Caco-2 (cell line): ENCODE measurements around the gene PRDM5. TPM values are rescaled to one million over a fixed set of nuclear protein-coding genes. Genes with fewer than 3 reads are reported as not detected.

Experiments used
- Bru-seq: library from RNA; stranded (reverse); fragments of 400-500 nt; gene quantifications from one replicate; lab custom pipeline; 2021; lab: Mats Ljungman, UMichigan
- BruChase-seq, 2 experiments: library from RNA; stranded (reverse); fragments of 400-500 nt; gene quantifications; one replicate each; lab custom pipeline; 2021; lab: Mats Ljungman, UMichigan
- BruUV-seq: library from RNA; stranded (reverse); fragments of 400-500 nt; replicated peaks from 2 replicates; lab custom pipeline; 2021; lab: Mats Ljungman, UMichigan
- CTCF ChIA-PET: fragments of 300-600 bp; sonication (Branson Sonifier 250); formaldehyde crosslinking; loops from one replicate; lab custom pipeline; 2022; ENCODE audit warnings: antibody characterized with exemption; lab: Charles Lee
- POLR2A ChIA-PET: fragments of 300-600 bp; sonication (Branson Sonifier 250); formaldehyde crosslinking; loops from one replicate; lab custom pipeline; 2022; ENCODE audit warnings: antibody characterized with exemption; lab: Charles Lee
- DNase-seq, 2 experiments: peaks; one replicate each; pipeline versions ENCODE4 v3.0.0 to v3.0.0-alpha.2; 2020 to 2022
- H3K27me3 ChIP-seq: replicated peaks from 2 replicates; pipeline ENCODE4 v1.6.0; 2011; ENCODE audit warnings: low read length; ENCODE audit not compliant: control insufficient read depth, insufficient read depth
- H3K36me3 ChIP-seq: 2 replicates; pipeline ENCODE4 v1.5.1; 2011; ENCODE audit warnings: low read length; ENCODE audit not compliant: control insufficient read depth, insufficient read depth
- H3K4me1 ChIP-seq: fragments of 250-450 bp; sonication (Bioruptor Pico); 2 replicates; pipeline ENCODE4 v1.5.1; 2020; ENCODE audit warnings: mild to moderate bottlenecking
- H3K4me3 ChIP-seq: 2 replicates; pipeline ENCODE4 v1.5.1; 2011; ENCODE audit warnings: low read depth, mild to moderate bottlenecking, control low read depth, low read length
- H3K9me3 ChIP-seq: fragments of 250-450 bp; sonication (Bioruptor Pico); 2 replicates; pipeline ENCODE4 v1.5.1; 2020; ENCODE audit warnings: mild to moderate bottlenecking, moderate library complexity
- H3K27ac Mint-ChIP-seq: one replicate; pipeline ENCODE4 v1.8.0; 2022; ENCODE audit warnings: mixed read lengths; ENCODE audit not compliant: unreplicated experiment
- H3K27me3 Mint-ChIP-seq: one replicate; pipeline ENCODE4 v1.8.0; 2022; ENCODE audit warnings: mixed read lengths; ENCODE audit not compliant: insufficient read depth, unreplicated experiment
- H3K36me3 Mint-ChIP-seq: one replicate; pipeline ENCODE4 v1.8.0; 2022; ENCODE audit warnings: mild to moderate bottlenecking, mixed read lengths; ENCODE audit not compliant: insufficient read depth, unreplicated experiment
- H3K4me1 Mint-ChIP-seq: one replicate; pipeline ENCODE4 v1.8.0; 2022; ENCODE audit warnings: low read depth, mixed read lengths; ENCODE audit not compliant: unreplicated experiment
- H3K4me3 Mint-ChIP-seq: one replicate; pipeline ENCODE4 v1.8.0; 2022; ENCODE audit warnings: mild to moderate bottlenecking, moderate library complexity, mixed read lengths; ENCODE audit not compliant: unreplicated experiment
- H3K9me3 Mint-ChIP-seq: one replicate; pipeline ENCODE4 v1.8.0; 2022; ENCODE audit warnings: mixed read lengths; ENCODE audit not compliant: unreplicated experiment
- CTCF ChIP-seq, 2 experiments: fragments of 200-600 bp in 1 of 2; IDR thresholded peaks; 1 replicate in 1 of 2; 2 replicates in 1 of 2; pipeline versions ENCODE4 v1.5.1 to v1.8.0; 2011 to 2022; ENCODE audit warnings: antibody characterized with exemption in 1 of 2, control low read depth in 1 of 2, inconsistent platforms in 1 of 2, low read depth in 1 of 2, low read length in 1 of 2, mild to moderate bottlenecking in 1 of 2, moderate library complexity in 1 of 2; ENCODE audit not compliant: insufficient read depth in 1 of 2, severe bottlenecking in 1 of 2, unreplicated experiment in 1 of 2
- intact Hi-C: fragments of 100-400 bp; cut with micrococcal nuclease; formaldehyde crosslinking; loops from one replicate; pipeline ENCODE4 v1.10.0; 2022; ENCODE audit not compliant: unreplicated experiment
- long read RNA-seq: library from polyadenylated mRNA; stranded (forward); transcript quantifications from one replicate; pipeline ENCODE4 v2.0.0, GENCODE V29; 2022
- total RNA-seq: library from RNA; stranded (reverse); gene quantifications from 2 replicates; pipeline ENCODE4 v1.2.3, GENCODE V29; 2022

The PRDM5 gene
- total RNA-seq = 13.0 and 14.3 TPM in 2 replicates
- Bru-seq, nascent RNA = percentile 65 among the genes with signal in this experiment
- BruChase-seq, experiment 1, labeled RNA remaining after a 2-hour chase = percentile 61 among the genes with signal in this experiment
- BruChase-seq, experiment 2, labeled RNA remaining after a 6-hour chase = percentile 55 among the genes with signal in this experiment
- long read RNA-seq, partial matches to known transcripts = 4 of 12 reads
- long read RNA-seq, other reads (novel, unspliced or antisense) = 4 of 12 reads

DNA sequence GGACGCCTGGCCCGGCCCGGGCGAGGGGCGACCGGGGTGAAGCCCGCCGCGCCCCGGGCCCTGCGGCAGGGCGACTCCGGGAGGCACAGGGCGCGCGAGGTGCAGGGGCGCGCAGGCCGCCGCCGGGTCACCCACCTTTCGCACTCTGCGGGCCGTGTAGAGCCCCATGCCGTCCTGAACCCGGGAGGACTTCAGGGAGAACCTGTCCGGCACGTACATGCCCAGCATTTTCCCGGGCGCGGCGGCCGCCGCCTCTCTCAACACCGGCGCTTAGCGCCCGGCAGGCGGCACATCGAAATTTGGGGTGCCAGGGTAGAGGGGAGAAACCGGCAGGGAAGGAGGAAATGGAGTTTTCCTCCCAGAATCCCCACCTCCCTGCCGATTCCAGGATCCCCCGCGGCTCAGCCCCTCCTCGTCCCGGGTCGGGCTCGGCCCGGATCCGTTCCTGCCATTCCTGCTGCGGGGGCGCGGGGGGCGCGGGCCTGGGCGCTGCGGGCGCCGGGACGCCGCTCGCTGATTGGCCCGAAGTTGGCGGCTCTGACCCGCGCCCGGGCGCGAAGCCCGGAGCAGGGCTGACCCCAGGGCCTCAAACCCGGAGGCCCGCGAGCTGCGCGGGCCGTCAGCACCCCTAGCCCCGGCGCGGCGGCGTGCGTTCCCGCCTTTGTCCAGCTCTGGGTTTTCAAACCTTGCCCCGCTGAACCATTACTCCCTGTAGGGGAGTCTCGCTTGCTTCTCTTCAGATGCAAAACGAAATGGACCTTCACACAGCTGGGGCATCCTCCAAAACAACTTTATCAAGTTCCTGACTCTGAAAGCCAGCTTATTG lies at the start of gene PRDM5:
PRDM5 (minus strand) TSS at position 346 of the 826 bp plus-strand sequence; CDS start at position 228, 118 bp downstream.
- no TSS peak for BruUV-seq
- Mint-ChIP-seq H3K27me3 (no peaks in the 10 kb centered on the region), H3K36me3 (peaks cover 6% of the 10 kb centered on the region), H3K4me1 (no peaks in the 10 kb centered on the region), H3K4me3 (peak within 1 kb of the TSS; percentile 80), H3K27ac (peak within 1 kb of the TSS; percentile 80), H3K9me3 (no peaks in the 10 kb centered on the region)
- Histone ChIP-seq H3K4me3 (peak within 1 kb of the TSS; percentile 81), H3K27me3 (no peaks in the 10 kb centered on the region), H3K36me3 (no peaks in the 10 kb centered on the region), H3K9me3 (no peaks in the 10 kb centered on the region), H3K4me1 (peaks cover 3% of the 10 kb centered on the region; the same call in 1 of the 2 replicates)
- POLR2A ChIA-PET = no interaction called here
- CTCF ChIA-PET = interaction anchor here (0.6 kb wide), 2 partner anchors 34 to 274 kb away, joined by 3 to 4 read pairs; no protein-coding TSS in a partner anchor
- peak in 1 of 2 experiments; percentile 23 for TF ChIP-seq CTCF (IDR thresholded peaks at IDR 0.05; ENCODE audit: insufficient read depth in 1 of 2, low read depth in 1 of 2, low read length in 1 of 2, severe bottlenecking in 1 of 2, unreplicated experiment in 1 of 2)
- intact Hi-C loops = loop anchor here (2.0 to 5.0 kb wide), 3 partner anchors 54 to 148 kb away; no protein-coding TSS in a partner anchor
- peak; percentile 66 to 73 for DNase-seq

DNA sequence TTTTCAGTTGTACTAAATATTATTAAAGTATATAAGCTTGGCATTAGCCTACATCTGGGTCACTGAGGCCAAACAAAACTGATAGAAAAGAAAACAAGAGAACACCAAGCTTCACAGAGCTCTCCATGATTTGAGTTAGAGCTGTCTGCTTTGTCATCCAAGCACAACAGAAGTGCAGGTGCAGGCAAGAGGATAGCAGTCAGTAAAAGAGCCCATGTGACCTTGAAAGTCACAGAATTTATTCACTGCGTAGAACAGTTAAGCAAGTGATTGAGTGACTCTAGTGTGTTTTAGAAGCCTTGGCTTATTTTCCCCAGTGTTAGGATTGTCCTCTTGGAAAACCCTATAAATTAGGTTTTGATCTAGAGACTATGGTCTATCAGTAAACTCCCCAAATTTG lies 49.4 kb upstream of the PRDM5 start:
- CTCF ChIA-PET = interaction anchor here (0.5 kb wide), 1 partner anchor 120 kb away, joined by 4 read pairs; no protein-coding TSS in a partner anchor
- Mint-ChIP-seq H3K36me3 (no peaks in the 10 kb centered on the region), H3K4me1 (no peaks in the 10 kb centered on the region), H3K9me3 (no peaks in the 10 kb centered on the region), H3K27ac (no peak overlapping the region), H3K4me3 (no peak overlapping the region), H3K27me3 (peaks cover 6% of the 10 kb centered on the region)
- no peak for DNase-seq
- no peaks in the 10 kb centered on the region for H3K9me3 ChIP-seq
- no peaks in the 10 kb centered on the region for H3K4me1 ChIP-seq
- no peaks in the 10 kb centered on the region for H3K27me3 ChIP-seq
- no TSS peak for BruUV-seq
- intact Hi-C loops = no loop called here
- POLR2A ChIA-PET = no interaction called here
- no peak for TF ChIP-seq CTCF (IDR thresholded peaks at IDR 0.05; ENCODE audit: insufficient read depth in 1 of 2, low read depth in 1 of 2, low read length in 1 of 2, severe bottlenecking in 1 of 2, unreplicated experiment in 1 of 2)
- H3K36me3 ChIP-seq = no peaks in the 10 kb centered on the region
- no peak overlapping the region for H3K4me3 ChIP-seq

DNA sequence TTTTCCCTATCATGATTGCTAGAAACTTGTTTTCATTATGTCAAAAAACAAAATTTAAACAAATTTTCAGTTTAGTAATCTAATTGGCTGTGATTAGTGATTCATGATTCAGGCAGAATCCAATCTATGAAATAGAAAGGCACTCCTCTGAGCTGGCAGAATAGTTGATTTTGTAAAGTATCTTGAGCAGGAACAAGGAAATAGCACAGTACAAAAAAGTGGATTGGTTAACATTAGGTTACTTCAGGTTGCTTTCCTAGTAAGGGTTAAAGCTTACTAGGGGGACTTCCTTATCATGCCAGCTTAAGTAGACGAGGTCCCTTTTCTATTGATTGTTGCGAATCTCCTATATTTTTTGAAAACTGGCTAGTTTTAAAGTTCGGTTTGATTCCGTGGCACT lies 43.4 kb upstream of the PRDM5 start:
- Mint-ChIP-seq H3K36me3 (no peaks in the 10 kb centered on the region), H3K4me1 (no peaks in the 10 kb centered on the region), H3K27ac (no peak overlapping the region), H3K27me3 (peaks cover 6% of the 10 kb centered on the region), H3K4me3 (no peak overlapping the region), H3K9me3 (no peaks in the 10 kb centered on the region)
- POLR2A ChIA-PET = no interaction called here
- no peak overlapping the region for H3K4me3 ChIP-seq
- no peaks in the 10 kb centered on the region for H3K36me3 ChIP-seq
- H3K27me3 ChIP-seq = no peaks in the 10 kb centered on the region
- no peaks in the 10 kb centered on the region for H3K9me3 ChIP-seq
- TF ChIP-seq CTCF (IDR thresholded peaks at IDR 0.05; ENCODE audit: insufficient read depth in 1 of 2, low read depth in 1 of 2, low read length in 1 of 2, severe bottlenecking in 1 of 2, unreplicated experiment in 1 of 2) = no peak
- intact Hi-C loops = no loop called here
- no TSS peak for BruUV-seq
- no peaks in the 10 kb centered on the region for H3K4me1 ChIP-seq
- CTCF ChIA-PET = no interaction called here
- no peak for DNase-seq
